ENCODE results near the gene SEMA5A. TPM values are rescaled to one million over a fixed set of nuclear protein-coding genes. Genes with fewer than 3 reads are reported as not detected.

SEMA5A gene
- total and polyA plus RNA-seq, 2 of the 8 experiments (the other 6 are each of a cell fraction or from before 2014, with no cell fraction given): 5.3 to 8.9 TPM

DNA sequence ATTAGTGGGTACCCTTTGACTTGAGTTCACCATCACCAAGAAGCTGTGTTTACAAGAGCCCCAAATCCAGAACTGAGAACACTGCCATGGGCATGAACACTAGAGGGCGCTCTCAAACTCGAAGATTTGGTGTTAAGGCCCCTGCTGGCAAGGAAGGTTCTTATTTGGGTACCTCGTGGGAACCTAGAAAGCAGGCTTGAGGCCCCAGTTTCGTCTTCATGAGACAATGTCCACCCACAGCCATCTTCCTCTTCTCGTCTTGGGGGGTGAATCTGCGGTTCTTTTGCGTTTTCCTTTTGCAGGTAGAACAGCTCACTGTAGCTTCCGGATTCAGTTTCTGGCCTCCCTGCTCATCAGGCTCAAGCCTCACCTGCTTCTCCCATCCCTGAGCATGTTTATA lies 184.0 kb downstream of the SEMA5A start (continued):
- TF ChIP-seq, protein P1, sequence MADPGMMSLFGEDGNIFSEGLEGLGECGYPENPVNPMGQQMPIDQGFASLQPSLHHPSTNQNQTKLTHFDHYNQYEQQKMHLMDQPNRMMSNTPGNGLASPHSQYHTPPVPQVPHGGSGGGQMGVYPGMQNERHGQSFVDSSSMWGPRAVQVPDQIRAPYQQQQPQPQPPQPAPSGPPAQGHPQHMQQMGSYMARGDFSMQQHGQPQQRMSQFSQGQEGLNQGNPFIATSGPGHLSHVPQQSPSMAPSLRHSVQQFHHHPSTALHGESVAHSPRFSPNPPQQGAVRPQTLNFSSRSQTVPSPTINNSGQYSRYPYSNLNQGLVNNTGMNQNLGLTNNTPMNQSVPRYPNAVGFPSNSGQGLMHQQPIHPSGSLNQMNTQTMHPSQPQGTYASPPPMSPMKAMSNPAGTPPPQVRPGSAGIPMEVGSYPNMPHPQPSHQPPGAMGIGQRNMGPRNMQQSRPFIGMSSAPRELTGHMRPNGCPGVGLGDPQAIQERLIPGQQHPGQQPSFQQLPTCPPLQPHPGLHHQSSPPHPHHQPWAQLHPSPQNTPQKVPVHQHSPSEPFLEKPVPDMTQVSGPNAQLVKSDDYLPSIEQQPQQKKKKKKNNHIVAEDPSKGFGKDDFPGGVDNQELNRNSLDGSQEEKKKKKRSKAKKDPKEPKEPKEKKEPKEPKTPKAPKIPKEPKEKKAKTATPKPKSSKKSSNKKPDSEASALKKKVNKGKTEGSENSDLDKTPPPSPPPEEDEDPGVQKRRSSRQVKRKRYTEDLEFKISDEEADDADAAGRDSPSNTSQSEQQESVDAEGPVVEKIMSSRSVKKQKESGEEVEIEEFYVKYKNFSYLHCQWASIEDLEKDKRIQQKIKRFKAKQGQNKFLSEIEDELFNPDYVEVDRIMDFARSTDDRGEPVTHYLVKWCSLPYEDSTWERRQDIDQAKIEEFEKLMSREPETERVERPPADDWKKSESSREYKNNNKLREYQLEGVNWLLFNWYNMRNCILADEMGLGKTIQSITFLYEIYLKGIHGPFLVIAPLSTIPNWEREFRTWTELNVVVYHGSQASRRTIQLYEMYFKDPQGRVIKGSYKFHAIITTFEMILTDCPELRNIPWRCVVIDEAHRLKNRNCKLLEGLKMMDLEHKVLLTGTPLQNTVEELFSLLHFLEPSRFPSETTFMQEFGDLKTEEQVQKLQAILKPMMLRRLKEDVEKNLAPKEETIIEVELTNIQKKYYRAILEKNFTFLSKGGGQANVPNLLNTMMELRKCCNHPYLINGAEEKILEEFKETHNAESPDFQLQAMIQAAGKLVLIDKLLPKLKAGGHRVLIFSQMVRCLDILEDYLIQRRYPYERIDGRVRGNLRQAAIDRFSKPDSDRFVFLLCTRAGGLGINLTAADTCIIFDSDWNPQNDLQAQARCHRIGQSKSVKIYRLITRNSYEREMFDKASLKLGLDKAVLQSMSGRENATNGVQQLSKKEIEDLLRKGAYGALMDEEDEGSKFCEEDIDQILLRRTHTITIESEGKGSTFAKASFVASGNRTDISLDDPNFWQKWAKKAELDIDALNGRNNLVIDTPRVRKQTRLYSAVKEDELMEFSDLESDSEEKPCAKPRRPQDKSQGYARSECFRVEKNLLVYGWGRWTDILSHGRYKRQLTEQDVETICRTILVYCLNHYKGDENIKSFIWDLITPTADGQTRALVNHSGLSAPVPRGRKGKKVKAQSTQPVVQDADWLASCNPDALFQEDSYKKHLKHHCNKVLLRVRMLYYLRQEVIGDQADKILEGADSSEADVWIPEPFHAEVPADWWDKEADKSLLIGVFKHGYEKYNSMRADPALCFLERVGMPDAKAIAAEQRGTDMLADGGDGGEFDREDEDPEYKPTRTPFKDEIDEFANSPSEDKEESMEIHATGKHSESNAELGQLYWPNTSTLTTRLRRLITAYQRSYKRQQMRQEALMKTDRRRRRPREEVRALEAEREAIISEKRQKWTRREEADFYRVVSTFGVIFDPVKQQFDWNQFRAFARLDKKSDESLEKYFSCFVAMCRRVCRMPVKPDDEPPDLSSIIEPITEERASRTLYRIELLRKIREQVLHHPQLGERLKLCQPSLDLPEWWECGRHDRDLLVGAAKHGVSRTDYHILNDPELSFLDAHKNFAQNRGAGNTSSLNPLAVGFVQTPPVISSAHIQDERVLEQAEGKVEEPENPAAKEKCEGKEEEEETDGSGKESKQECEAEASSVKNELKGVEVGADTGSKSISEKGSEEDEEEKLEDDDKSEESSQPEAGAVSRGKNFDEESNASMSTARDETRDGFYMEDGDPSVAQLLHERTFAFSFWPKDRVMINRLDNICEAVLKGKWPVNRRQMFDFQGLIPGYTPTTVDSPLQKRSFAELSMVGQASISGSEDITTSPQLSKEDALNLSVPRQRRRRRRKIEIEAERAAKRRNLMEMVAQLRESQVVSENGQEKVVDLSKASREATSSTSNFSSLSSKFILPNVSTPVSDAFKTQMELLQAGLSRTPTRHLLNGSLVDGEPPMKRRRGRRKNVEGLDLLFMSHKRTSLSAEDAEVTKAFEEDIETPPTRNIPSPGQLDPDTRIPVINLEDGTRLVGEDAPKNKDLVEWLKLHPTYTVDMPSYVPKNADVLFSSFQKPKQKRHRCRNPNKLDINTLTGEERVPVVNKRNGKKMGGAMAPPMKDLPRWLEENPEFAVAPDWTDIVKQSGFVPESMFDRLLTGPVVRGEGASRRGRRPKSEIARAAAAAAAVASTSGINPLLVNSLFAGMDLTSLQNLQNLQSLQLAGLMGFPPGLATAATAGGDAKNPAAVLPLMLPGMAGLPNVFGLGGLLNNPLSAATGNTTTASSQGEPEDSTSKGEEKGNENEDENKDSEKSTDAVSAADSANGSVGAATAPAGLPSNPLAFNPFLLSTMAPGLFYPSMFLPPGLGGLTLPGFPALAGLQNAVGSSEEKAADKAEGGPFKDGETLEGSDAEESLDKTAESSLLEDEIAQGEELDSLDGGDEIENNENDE (IDR thresholded peaks at IDR 0.05; ENCODE audit: insufficient replicate concordance, low read length): no peak
- TF ChIP-seq KDM5A (IDR thresholded peaks at IDR 0.05; ENCODE audit: low read length): no peak
- peak; percentile 76 to 85 for TF ChIP-seq RAD21 (IDR thresholded peaks at IDR 0.05 in 1 of 2, conservative IDR thresholded peaks at IDR 0.05 in 1 of 2; ENCODE audit: low read depth in 2 of 2, low read length in 2 of 2)
- TF ChIP-seq SAP30 (IDR thresholded peaks at IDR 0.05; ENCODE audit: insufficient read depth, insufficient replicate concordance, low read length): no peak
- TF ChIP-seq CEBPB (IDR thresholded peaks at IDR 0.05; ENCODE audit: low read depth, low read length): no peak
- 0 out of 2 replicates have a peak, but pooled peaks have one; percentile 5 for TF ChIP-seq SRF (IDR thresholded peaks at IDR 0.05; ENCODE audit: low read depth, low read length)
- no peak for TF ChIP-seq SP2 (IDR thresholded peaks at IDR 0.05; ENCODE audit: low read length)
- no peak for TF ChIP-seq EZH2 (IDR thresholded peaks at IDR 0.05; ENCODE audit: low read depth, low read length, severe bottlenecking)
- TF ChIP-seq, protein P2, sequence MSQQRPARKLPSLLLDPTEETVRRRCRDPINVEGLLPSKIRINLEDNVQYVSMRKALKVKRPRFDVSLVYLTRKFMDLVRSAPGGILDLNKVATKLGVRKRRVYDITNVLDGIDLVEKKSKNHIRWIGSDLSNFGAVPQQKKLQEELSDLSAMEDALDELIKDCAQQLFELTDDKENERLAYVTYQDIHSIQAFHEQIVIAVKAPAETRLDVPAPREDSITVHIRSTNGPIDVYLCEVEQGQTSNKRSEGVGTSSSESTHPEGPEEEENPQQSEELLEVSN (IDR thresholded peaks at IDR 0.05): peak; percentile 56; the same call in 1 of the 2 replicates
- TF ChIP-seq TAF7 (optimal IDR thresholded peaks at IDR 0.05; ENCODE audit: borderline replicate concordance, low read depth, low read length): no peak
- TF ChIP-seq TCF12 (IDR thresholded peaks at IDR 0.05; ENCODE audit: low read depth, low read length): no peak

All from H1 (cell line).